Immature natural killer cell (primary cell): ENCODE measurements around the gene RASSF9. TPM values are rescaled to one million over a fixed set of nuclear protein-coding genes. Genes with fewer than 3 reads are reported as not detected.

Experiments used
- DNase-seq, 3 donors: peaks; one replicate each; pipeline ENCODE4 v3.0.0; 2022; ENCODE audit warnings: mixed read lengths in 1 of 3
- H3K27ac Mint-ChIP-seq, 6 donors: one replicate each; pipeline ENCODE4 v1.8.0; 2020; ENCODE audit warnings: mixed read lengths in 6 of 6, mild to moderate bottlenecking in 5 of 6, inconsistent platforms in 4 of 6, moderate library complexity in 3 of 6
- H3K27me3 Mint-ChIP-seq, 3 donors: one replicate each; pipeline ENCODE4 v1.8.0; 2020 to 2021; ENCODE audit warnings: low read depth in 3 of 3, mild to moderate bottlenecking in 3 of 3, mixed read lengths in 3 of 3, moderate library complexity in 3 of 3, inconsistent platforms in 1 of 3
- H3K36me3 Mint-ChIP-seq, 3 donors: one replicate each; pipeline ENCODE4 v1.8.0; 2020; ENCODE audit warnings: mixed read lengths in 3 of 3, inconsistent platforms in 2 of 3, mild to moderate bottlenecking in 2 of 3
- H3K4me1 Mint-ChIP-seq, 2 donors: one replicate each; pipeline ENCODE4 v1.8.0; 2020; ENCODE audit warnings: inconsistent platforms in 2 of 2, mild to moderate bottlenecking in 2 of 2, mixed read lengths in 2 of 2, moderate library complexity in 1 of 2
- H3K4me3 Mint-ChIP-seq, 5 donors: one replicate each; pipeline ENCODE4 v1.8.0; 2020; ENCODE audit warnings: mild to moderate bottlenecking in 5 of 5, mixed read lengths in 5 of 5, inconsistent platforms in 3 of 5, moderate library complexity in 3 of 5
- H3K9me3 Mint-ChIP-seq, 6 donors: one replicate each; pipeline ENCODE4 v1.8.0; 2020; ENCODE audit warnings: mild to moderate bottlenecking in 6 of 6, mixed read lengths in 6 of 6, inconsistent platforms in 4 of 6, moderate library complexity in 3 of 6
- polyA plus RNA-seq, 3 donors: library from polyadenylated mRNA; unstranded; fragments of 300-500 nt; fragmentation: Illumina TruSeq; gene quantifications; one replicate each; pipeline ENCODE4 v1.2.3, GENCODE V29; 2021

Gene RASSF9
- polyA plus RNA-seq, result not detected

DNA sequence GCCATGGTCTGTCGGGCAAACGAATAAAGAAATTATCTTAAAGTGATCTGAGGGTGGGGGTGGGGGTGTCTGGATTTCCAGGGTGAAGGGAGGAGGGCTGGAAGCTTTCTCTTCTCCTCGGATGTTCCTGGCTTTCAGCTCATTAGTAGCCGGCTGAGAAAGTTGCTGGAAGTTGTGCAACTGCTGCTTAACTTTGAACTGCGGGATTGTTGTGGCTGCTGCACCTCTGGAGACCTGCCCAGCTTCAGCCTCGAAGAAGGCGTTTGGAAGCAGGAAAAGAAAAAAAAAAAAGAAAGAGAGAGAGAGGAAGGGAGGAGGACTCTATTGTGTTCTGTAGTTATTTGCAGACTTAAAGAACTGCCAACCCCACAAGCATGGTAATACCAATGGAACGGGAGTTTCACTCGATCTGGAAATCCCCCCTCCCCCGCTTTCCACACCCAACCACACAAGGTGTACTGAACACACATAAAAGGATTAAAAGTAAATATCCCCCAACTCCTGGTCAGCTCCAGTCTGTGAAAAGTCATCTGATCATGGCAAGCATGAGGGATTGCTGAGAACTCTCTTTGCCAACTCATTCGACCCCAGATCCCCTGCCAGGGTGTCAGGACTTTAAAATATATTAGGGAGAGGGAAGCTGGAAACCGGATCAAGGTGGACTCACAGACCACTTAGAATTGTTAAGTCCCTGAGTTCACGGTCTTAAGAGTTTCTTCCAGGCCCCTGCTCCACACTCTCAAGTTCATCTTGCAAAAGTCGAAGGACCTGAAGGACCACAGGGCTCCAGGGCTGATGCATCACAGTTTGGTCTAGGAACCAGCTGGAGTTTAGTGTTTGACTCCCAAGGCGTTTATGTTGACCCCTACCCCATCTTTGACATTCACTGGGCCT lies at the start of gene RASSF9:
RASSF9 (minus strand) TSS at position 213 of the 894 bp plus-strand sequence; CDS start at position 5, 208 bp downstream.
- DNase-seq, result no peak
- Mint-ChIP-seq H3K4me3 (no peak within 1 kb of the TSS), H3K9me3 (peaks cover 0 to 8% (median under 1%) of the 10 kb centered on the region in 6 donors), H3K27ac (no peak within 1 kb of the TSS), H3K36me3 (no peaks in the 10 kb centered on the region), H3K27me3 (peaks cover 0 to 3% (median 2%) of the 10 kb centered on the region in 3 donors), H3K4me1 (no peaks in the 10 kb centered on the region)

DNA sequence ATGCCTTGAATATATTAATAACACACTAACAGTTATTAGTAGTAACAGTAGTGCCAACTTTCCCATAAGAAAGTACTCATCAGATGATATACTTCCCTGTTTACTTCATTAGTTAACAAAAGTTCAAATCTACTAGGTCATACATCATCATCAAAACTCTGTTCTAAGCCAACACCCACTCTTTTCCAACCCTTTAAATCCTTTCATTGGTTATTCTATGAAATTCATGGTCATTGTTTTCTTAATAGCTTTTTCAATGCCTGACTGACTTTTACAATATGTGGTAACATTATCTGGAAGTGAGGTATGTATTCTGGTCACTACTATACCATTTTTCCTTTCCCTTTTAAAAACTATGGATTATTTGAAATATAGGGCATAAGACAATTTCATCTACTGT lies 47.6 kb upstream of the RASSF9 start:
- Mint-ChIP-seq H3K36me3 (no peaks in the 10 kb centered on the region), H3K4me1 (no peaks in the 10 kb centered on the region), H3K27me3 (peaks cover 0 to 2% (median 0%) of the 10 kb centered on the region in 3 donors), H3K9me3 (peaks cover 0 to 6% (median under 1%) of the 10 kb centered on the region in 6 donors), H3K4me3 (no peak overlapping the region), H3K27ac (no peak overlapping the region)
- DNase-seq, result no peak

DNA sequence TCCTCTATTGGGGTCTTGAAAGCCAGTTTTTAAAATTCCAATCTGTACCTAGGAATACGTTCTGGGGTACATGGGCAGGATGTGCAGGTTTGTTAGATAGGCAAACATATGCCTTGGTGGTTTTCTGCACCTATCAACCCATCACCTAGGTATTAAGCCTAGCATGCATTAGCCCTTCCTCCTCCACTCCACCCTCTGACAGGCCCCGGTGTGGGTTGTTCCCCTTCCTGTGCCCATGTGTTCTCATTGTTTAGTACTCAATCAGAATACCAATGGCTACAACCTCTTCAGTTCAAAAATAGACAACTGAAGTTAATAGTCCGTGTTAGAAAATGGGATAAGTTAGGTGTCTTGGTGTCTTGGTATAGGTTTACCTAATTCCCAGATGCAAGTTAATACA lies 41.2 kb upstream of the RASSF9 start:
- Mint-ChIP-seq H3K27me3 (no peaks in the 10 kb centered on the region), H3K9me3 (peaks cover 0 to 3% (median 0%) of the 10 kb centered on the region in 6 donors), H3K27ac (no peak overlapping the region), H3K36me3 (no peaks in the 10 kb centered on the region), H3K4me3 (no peak overlapping the region), H3K4me1 (no peaks in the 10 kb centered on the region)
- no peak for DNase-seq

GRCh38 chr12:85874031-85874461 lies 37.8 kb upstream of the RASSF9 start, which contains the start of gene NTS:
Gene NTS, plus strand, starts transcription at chr12:85874295. Its CDS starts 109 bp downstream, at chr12:85874404.
- H3K36me3 Mint-ChIP-seq, result no peaks in the 10 kb centered on the region
- H3K4me1 Mint-ChIP-seq, result no peaks in the 10 kb centered on the region
- DNase-seq, result no peak
- no peak within 1 kb of the TSS for H3K27ac Mint-ChIP-seq
- H3K4me3 Mint-ChIP-seq, result no peak within 1 kb of the TSS
- peaks cover 0 to 3% (median 0%) of the 10 kb centered on the region in 6 donors for H3K9me3 Mint-ChIP-seq
- peaks cover 0 to 2% (median 2%) of the 10 kb centered on the region in 3 donors for H3K27me3 Mint-ChIP-seq

GRCh38 chr12:85872497-85873091 lies 36.4 kb upstream of the RASSF9 start:
- H3K9me3 Mint-ChIP-seq, result peaks cover 0 to 3% (median 0%) of the 10 kb centered on the region in 6 donors
- peaks cover 0 to 2% (median 2%) of the 10 kb centered on the region in 3 donors for H3K27me3 Mint-ChIP-seq
- H3K27ac Mint-ChIP-seq, result no peak overlapping the region
- no peaks in the 10 kb centered on the region for H3K4me1 Mint-ChIP-seq
- peak; percentile 6 to 18 (median 7) for DNase-seq
- H3K4me3 Mint-ChIP-seq, result no peak overlapping the region
- H3K36me3 Mint-ChIP-seq, result no peaks in the 10 kb centered on the region

DNA sequence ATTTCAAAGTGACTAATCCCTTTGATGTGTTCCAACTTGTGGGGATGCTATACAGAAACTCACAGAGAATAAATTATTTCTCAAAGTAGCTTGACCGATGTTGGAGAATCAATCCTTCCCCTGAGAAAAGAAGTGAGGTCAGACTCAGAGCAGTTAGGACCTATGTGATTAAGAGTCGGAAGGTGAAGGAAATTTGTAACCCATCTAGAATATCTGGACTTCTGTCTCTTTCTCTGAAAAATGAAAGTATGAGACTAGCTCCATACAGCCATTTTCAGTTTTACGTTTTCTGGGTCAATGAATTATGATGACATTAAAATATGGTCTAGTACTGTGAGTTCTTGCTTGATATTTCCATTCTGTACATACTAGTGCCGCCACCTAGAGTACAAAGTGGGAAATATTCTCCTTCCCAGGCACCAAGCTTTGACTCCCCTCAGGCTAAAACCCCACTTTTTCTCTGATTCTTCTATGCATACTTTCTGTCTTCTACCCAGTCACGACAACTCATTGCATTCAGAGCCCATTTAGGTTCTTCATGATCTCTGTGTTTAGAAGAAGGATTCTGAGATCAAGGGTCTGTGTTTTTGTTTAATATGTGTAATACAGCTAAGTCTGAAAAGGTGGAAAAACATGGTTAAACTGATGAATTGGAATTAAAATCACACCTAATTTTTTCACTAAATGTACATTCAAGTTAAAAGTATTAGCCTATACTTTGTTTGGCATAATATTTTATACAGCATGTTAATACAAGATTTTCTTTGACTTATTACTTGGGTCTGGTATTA lies 31.0 kb upstream of the RASSF9 start:
- H3K27ac Mint-ChIP-seq, result no peak overlapping the region
- no peaks in the 10 kb centered on the region for H3K36me3 Mint-ChIP-seq
- H3K4me3 Mint-ChIP-seq, result no peak overlapping the region
- peak; percentile 7 to 16 (median 12) for DNase-seq
- no peaks in the 10 kb centered on the region for H3K4me1 Mint-ChIP-seq
- H3K9me3 Mint-ChIP-seq, result peaks cover 0 to 2% (median 0%) of the 10 kb centered on the region in 6 donors
- H3K27me3 Mint-ChIP-seq, result peaks cover 0 to 2% (median 2%) of the 10 kb centered on the region in 3 donors

- Mint-ChIP-seq H3K27ac (no peak overlapping the region), H3K9me3 (peaks cover 0 to 3% (median 0%) of the 10 kb centered on the region in 6 donors)
Measured at GRCh38 chr12:85865890-85866289, 29.7 kb upstream of the RASSF9 start.

DNA sequence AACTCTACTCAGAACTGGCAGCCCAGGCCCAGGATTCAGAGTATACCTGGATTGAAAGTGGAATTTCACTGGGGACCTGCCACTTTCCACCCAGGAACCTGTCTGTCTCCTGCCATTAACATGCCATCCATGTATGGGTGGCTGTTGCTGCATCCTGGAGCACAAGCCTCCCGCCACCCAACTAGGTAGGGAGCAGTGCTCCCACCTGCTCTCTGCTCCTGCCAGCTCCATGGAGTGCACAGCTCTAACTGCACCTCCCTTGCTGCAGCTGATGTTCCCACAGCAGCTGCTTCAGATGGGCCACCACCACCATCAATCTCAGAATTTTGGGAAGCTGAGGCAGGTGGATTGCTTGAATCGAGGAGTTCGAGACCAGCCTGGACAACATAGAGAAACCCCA lies 20.8 kb upstream of the RASSF9 start:
- H3K27me3 Mint-ChIP-seq, result peaks cover 0 to 2% (median 0%) of the 10 kb centered on the region in 3 donors
- no peak overlapping the region for H3K27ac Mint-ChIP-seq
- no peaks in the 10 kb centered on the region for H3K4me1 Mint-ChIP-seq
- H3K36me3 Mint-ChIP-seq, result no peaks in the 10 kb centered on the region
- H3K4me3 Mint-ChIP-seq, result no peak overlapping the region
- H3K9me3 Mint-ChIP-seq, result peaks cover 0 to 10% (median under 1%) of the 10 kb centered on the region in 6 donors
- no peak for DNase-seq

More at GRCh38 chr12:85865890-85866289, 29.7 kb upstream of the RASSF9 start:
- Mint-ChIP-seq H3K27me3 (peaks cover 0 to 2% (median under 1%) of the 10 kb centered on the region in 3 donors), H3K4me1 (no peaks in the 10 kb centered on the region), H3K36me3 (no peaks in the 10 kb centered on the region), H3K4me3 (no peak overlapping the region)
- DNase-seq, result no peak

DNA sequence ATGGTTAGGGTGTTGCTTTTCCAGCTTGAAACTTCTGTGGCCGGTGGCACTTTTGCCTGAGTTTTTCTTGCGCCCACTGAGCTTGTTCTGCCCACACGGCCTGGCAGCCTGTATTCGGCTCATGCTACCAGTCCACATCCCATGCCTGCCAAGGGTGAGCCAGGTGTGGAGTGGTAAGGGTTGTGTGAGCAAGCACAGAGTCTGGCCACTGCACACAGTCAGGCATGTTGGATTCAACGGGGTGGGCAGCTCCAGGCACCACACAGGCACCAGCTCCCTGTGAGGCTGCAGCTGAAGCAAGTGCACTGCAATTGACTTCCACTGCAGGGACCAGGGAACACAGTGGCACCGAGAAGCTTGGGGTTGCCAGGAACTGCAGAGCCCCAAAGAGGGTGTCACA lies 19.1 kb upstream of the RASSF9 start:
- peaks cover 0 to 9% (median under 1%) of the 10 kb centered on the region in 6 donors for H3K9me3 Mint-ChIP-seq
- H3K4me1 Mint-ChIP-seq, result no peaks in the 10 kb centered on the region
- no peak overlapping the region for H3K4me3 Mint-ChIP-seq
- no peak overlapping the region for H3K27ac Mint-ChIP-seq
- H3K27me3 Mint-ChIP-seq, result no peaks in the 10 kb centered on the region
- DNase-seq, result no peak
- no peaks in the 10 kb centered on the region for H3K36me3 Mint-ChIP-seq

DNA sequence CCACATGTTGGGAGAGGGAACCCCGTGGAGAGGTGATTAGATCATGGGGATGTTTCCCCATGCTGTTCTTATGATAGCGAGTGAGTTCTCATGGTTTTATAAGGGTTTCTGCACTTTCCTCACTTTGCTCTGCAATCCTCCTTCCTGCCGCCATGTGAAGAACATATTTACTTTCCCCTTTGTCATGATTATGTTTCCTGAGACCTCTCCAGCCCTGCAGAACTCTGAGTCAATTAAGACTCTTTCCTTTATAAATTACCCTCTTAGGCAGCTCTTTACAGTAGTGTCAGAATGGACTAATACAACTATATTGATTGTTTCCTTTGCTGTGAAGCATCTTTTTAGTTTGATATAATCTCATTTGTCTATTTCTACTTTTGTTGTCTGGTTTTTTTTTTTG lies 13.1 kb upstream of the RASSF9 start:
- Mint-ChIP-seq H3K27ac (no peak overlapping the region), H3K4me3 (no peak overlapping the region), H3K9me3 (peaks cover 0 to 11% (median under 1%) of the 10 kb centered on the region in 6 donors), H3K27me3 (no peaks in the 10 kb centered on the region), H3K36me3 (no peaks in the 10 kb centered on the region), H3K4me1 (no peaks in the 10 kb centered on the region)
- DNase-seq, result no peak

GRCh38 chr12:85843606-85844310 lies 7.5 kb upstream of the RASSF9 start:
- Mint-ChIP-seq H3K4me3 (no peak overlapping the region), H3K9me3 (peaks cover 0 to 7% (median 0%) of the 10 kb centered on the region in 6 donors), H3K4me1 (no peaks in the 10 kb centered on the region), H3K27ac (no peak overlapping the region), H3K27me3 (peaks cover 0 to 2% (median 0%) of the 10 kb centered on the region in 3 donors), H3K36me3 (no peaks in the 10 kb centered on the region)
- DNase-seq, result no peak

GRCh38 chr12:85835426-85836196 lies 598 bp downstream of the RASSF9 start:
- no peak overlapping the region for H3K27ac Mint-ChIP-seq
- no peak overlapping the region for H3K4me3 Mint-ChIP-seq
- H3K4me1 Mint-ChIP-seq, result no peaks in the 10 kb centered on the region
- DNase-seq, result no peak
- no peaks in the 10 kb centered on the region for H3K36me3 Mint-ChIP-seq
- peaks cover 0 to 8% (median under 1%) of the 10 kb centered on the region in 6 donors for H3K9me3 Mint-ChIP-seq
- peaks cover under 1 to 3% (median 2%) of the 10 kb centered on the region in 3 donors for H3K27me3 Mint-ChIP-seq
